NCI-H345 treated with DMSO at 0.1 percent for 48 hours (cell line): ENCODE data around the gene LRPAP1.
"Not testable (repeated sequence)": the region's sequence is repeated elsewhere in the genome, so short reads cannot be mapped to it uniquely, and the experiment has no call there.

Source experiments
- DNase-seq: peaks from one replicate; lab custom pipeline; 2025; ENCODE audit not compliant: unreplicated experiment; lab: John Stamatoyannopoulos, UW

The LRPAP1 gene

GRCh38 chr4:3462790-3463415 is 69.3 kb downstream of the LRPAP1 start, which contains the start of gene DOK7:
Gene DOK7 (plus strand): TSS chr4:3463306. CDS start chr4:3463376, 70 bp downstream.
- DNase-seq = no peak

GRCh38 chr4:3462321-3462789 is 69.9 kb downstream of the LRPAP1 start:
- DNase-seq = no peak

GRCh38 chr4:3461515-3462291 is 70.5 kb downstream of the LRPAP1 start:
- no peak for DNase-seq

GRCh38 chr4:3460926-3461325 is 71.3 kb downstream of the LRPAP1 start:
- no peak for DNase-seq

GRCh38 chr4:3459156-3459555 is 73.1 kb downstream of the LRPAP1 start:
- DNase-seq = not testable (repeated sequence)

GRCh38 chr4:3458371-3458770 is 73.9 kb downstream of the LRPAP1 start:
- DNase-seq = no peak

- DNase-seq = not testable (repeated sequence)
Observed at GRCh38 chr4:3455596-3455995, 76.6 kb downstream of the LRPAP1 start.
